ENCODE results near the gene ZSCAN2. TPM values are rescaled to one million over a fixed set of nuclear protein-coding genes. Genes with fewer than 3 reads are reported as not detected.
"Not testable (repeated sequence)": the region's sequence is repeated elsewhere in the genome, so short reads cannot be mapped to it uniquely, and the experiment has no call there.

ZSCAN2 gene
- 64.9 and 72.6 TPM in 2 replicates for polyA plus RNA-seq (2014; cell fraction: cytosol; rRNA removed)
- 21.9 and 28.3 TPM in 2 replicates for polyA plus RNA-seq (2014; cell fraction: nucleus; rRNA removed)

- DNase-seq (ENCODE audit: low spot score): peak; percentile 96
Observed at GRCh38 chr15:84600687-84601554, at the start of gene ZSCAN2. TSS of gene ZSCAN2 (plus strand) at chr15:84601009. CDS start at chr15:84603928, 2,919 bp downstream.

- not testable (repeated sequence) for DNase-seq (ENCODE audit: low spot score)
Observed at GRCh38 chr15:84551624-84552023, 49.2 kb upstream of the ZSCAN2 start.

- no peak for DNase-seq (ENCODE audit: low spot score)
Observed at GRCh38 chr15:84552896-84553295, 47.9 kb upstream of the ZSCAN2 start.

- not testable (repeated sequence) for DNase-seq (ENCODE audit: low spot score)
Observed at GRCh38 chr15:84556690-84557089, 44.1 kb upstream of the ZSCAN2 start.

- not testable (repeated sequence) for DNase-seq (ENCODE audit: low spot score)
Observed at GRCh38 chr15:84568021-84568420, 32.8 kb upstream of the ZSCAN2 start.

- no peak for DNase-seq (ENCODE audit: low spot score)
Observed at GRCh38 chr15:84570164-84570735, 30.6 kb upstream of the ZSCAN2 start.

GRCh38 chr15:84572231-84572630, 28.6 kb upstream of the ZSCAN2 start:
- DNase-seq (ENCODE audit: low spot score): no peak

GRCh38 chr15:84575493-84575892, 25.3 kb upstream of the ZSCAN2 start:
- no peak for DNase-seq (ENCODE audit: low spot score)

GRCh38 chr15:84577891-84578290, 22.9 kb upstream of the ZSCAN2 start:
- not testable (repeated sequence) for DNase-seq (ENCODE audit: low spot score)

GRCh38 chr15:84579261-84579721, 21.5 kb upstream of the ZSCAN2 start:
- not testable (repeated sequence) for DNase-seq (ENCODE audit: low spot score)

GRCh38 chr15:84581676-84582428, 19.0 kb upstream of the ZSCAN2 start:
- not testable (repeated sequence) for DNase-seq (ENCODE audit: low spot score)

GRCh38 chr15:84582583-84583157, 18.1 kb upstream of the ZSCAN2 start:
- DNase-seq (ENCODE audit: low spot score): no peak

- DNase-seq (ENCODE audit: low spot score): not testable (repeated sequence)
Observed at GRCh38 chr15:84583921-84584320, 16.9 kb upstream of the ZSCAN2 start.

GRCh38 chr15:84586696-84587095, 14.1 kb upstream of the ZSCAN2 start:
- no peak for DNase-seq (ENCODE audit: low spot score)

GRCh38 chr15:84588053-84588874, 12.5 kb upstream of the ZSCAN2 start:
- DNase-seq (ENCODE audit: low spot score): peak; percentile 79

- DNase-seq (ENCODE audit: low spot score): no peak
Observed at GRCh38 chr15:84590406-84590805, 10.4 kb upstream of the ZSCAN2 start.

GRCh38 chr15:84591815-84592214, 9.0 kb upstream of the ZSCAN2 start:
- no peak for DNase-seq (ENCODE audit: low spot score)

- no peak for DNase-seq (ENCODE audit: low spot score)
Observed at GRCh38 chr15:84594617-84595290, 6.1 kb upstream of the ZSCAN2 start.

GRCh38 chr15:84595660-84596059, 5.1 kb upstream of the ZSCAN2 start:
- DNase-seq (ENCODE audit: low spot score): no peak

GRCh38 chr15:84597296-84597695, 3.5 kb upstream of the ZSCAN2 start:
- DNase-seq (ENCODE audit: low spot score): no peak
